Body of pancreas (tissue), 4 donors: ENCODE data around the gene DNAH2.

ENCODE experiments used
- CTCF ChIP-seq, 7 experiments: fragments of 450-650 bp in 4 of 7; fragments of 200-600 bp in 3 of 7; sonication (generic) in 3 of 7; IDR thresholded peaks; one replicate each; pipeline ENCODE4 v1.5.1; 2016 to 2019; ENCODE audit warnings: antibody characterized with exemption in 7 of 7
- POLR2A ChIP-seq, 3 donors: fragments of 450-650 bp; IDR thresholded peaks; one replicate each; pipeline ENCODE4 v1.6.1; 2016; ENCODE audit warnings: antibody characterized with exemption in 3 of 3, mild to moderate bottlenecking in 2 of 3

- peak in 1 of 7 experiments; percentile 9 for TF ChIP-seq CTCF (IDR thresholded peaks at IDR 0.05)
- TF ChIP-seq POLR2A (IDR thresholded peaks at IDR 0.05), result no peak
Observed at GRCh38 chr17:7782240-7782639, 64.7 kb downstream of the DNAH2 start.
